Endothelial cell of umbilical vein (primary cell): Measurements from ENCODE around the gene NOP9.

Source experiments
- EZH2 ChIP-seq: IDR thresholded peaks from 2 replicates; pipeline ENCODE4 v1.6.1; 2012; ENCODE audit warnings: borderline replicate concordance, low read depth, mild to moderate bottlenecking, moderate library complexity, low read length, inconsistent platforms; ENCODE audit not compliant: severe bottlenecking
- GATA2 ChIP-seq: IDR thresholded peaks from 2 replicates; pipeline ENCODE4 v1.7.0; 2011; ENCODE audit warnings: low read depth, mild to moderate bottlenecking, moderate library complexity, mixed read lengths, low read length; ENCODE audit not compliant: insufficient read length, insufficient read depth
- POLR2AphosphoS5 ChIP-seq: IDR thresholded peaks from 2 replicates; pipeline ENCODE4 v1.6.1; 2012; ENCODE audit warnings: low read depth, mild to moderate bottlenecking, control low read depth, low read length, moderate library complexity; ENCODE audit not compliant: insufficient read depth

DNA sequence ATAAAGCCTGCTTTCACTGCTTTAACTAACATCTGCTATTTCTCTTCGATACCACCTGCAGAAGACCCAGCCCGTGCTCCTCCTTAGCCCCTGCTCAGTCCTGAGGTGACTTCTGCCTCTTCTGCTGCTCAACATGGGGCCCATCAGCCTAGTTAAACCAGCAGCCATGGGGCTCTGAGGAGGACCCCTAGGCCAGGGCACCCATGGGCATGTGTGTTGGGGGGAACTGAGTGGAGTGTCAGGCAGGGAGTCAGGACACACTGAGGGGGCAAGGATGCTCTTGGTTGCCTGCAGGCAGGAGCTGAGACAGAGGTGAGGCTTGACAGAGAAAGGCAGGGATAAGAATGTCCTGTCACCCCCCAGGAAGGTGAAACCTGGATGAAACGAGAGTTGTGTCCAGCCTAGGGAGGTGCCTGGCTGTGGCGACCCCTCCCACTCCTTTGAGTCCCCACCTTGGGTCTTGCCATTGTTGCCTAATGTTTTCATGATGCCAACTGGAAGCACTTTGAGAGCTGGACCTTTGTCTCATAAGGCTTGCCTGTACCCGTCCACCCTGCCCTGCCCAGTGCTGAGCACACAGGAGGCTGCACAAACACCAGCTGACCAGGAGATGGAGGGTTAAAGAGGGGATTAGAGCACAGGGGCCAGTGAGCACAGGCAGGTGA, 15.7 kb upstream of the NOP9 start:
- TF ChIP-seq GATA2 (no peak), POLR2AphosphoS5 (no peak), EZH2 (no peak)
